ENCODE data around the gene OR4Q2. TPM values are rescaled to one million over a fixed set of nuclear protein-coding genes. Genes with fewer than 3 reads are reported as not detected.

OR4Q2 gene
- total RNA-seq, result not detected in 2 replicates

GRCh38 chr14:20001863-20002262, at the start of gene OR4Q2:
OR4Q2 (plus strand) TSS chr14:20002163.

GRCh38 chr14:19975291-19975690, 26.7 kb upstream of the OR4Q2 start, which contains the start of gene OR4K15:
OR4K15 (plus strand) TSS chr14:19975591; CDS start chr14:19975591, 0 bp downstream.

GRCh38 chr14:20019257-20019865, 17.4 kb downstream of the OR4Q2 start, which contains the start of gene OR4K14:
OR4K14 (minus strand) TSS chr14:20019307; CDS start chr14:20015193, 4,114 bp downstream.

GRCh38 chr14:20035938-20036337, 34.0 kb downstream of the OR4Q2 start, which contains the start of gene OR4K13:
OR4K13 (minus strand) TSS chr14:20036038; CDS start chr14:20034758, 1,280 bp downstream.

Other genes with a start within 250 kb of the OR4Q2 start
- 0.12 TPM in 1 of 2 replicates, not detected in the other for gene OR4M1, start 228.7 kb upstream of the OR4Q2 start, total RNA-seq
- not detected in 2 replicates for gene OR4N2, start 198.4 kb upstream of the OR4Q2 start, total RNA-seq
- not detected in 2 replicates for gene OR4K2, start 127.0 kb upstream of the OR4Q2 start, total RNA-seq
- gene OR4K5, start 81.6 kb upstream of the OR4Q2 start, total RNA-seq, result not detected in 2 replicates
- gene OR4K1, start 71.2 kb upstream of the OR4Q2 start, total RNA-seq, result 0.12 TPM in 1 of 2 replicates, not detected in the other
- not detected in 2 replicates for gene OR4K15, start 26.6 kb upstream of the OR4Q2 start, total RNA-seq
- not detected in 2 replicates for gene OR4K14, start 17.1 kb downstream of the OR4Q2 start, total RNA-seq
- gene OR4K13, start 33.9 kb downstream of the OR4Q2 start, total RNA-seq, result not detected in 2 replicates
- not detected in 2 replicates for gene OR4L1, start 57.9 kb downstream of the OR4Q2 start, total RNA-seq
- not detected in 2 replicates for gene OR4K17, start 108.6 kb downstream of the OR4Q2 start, total RNA-seq
- gene OR4N5, start 136.7 kb downstream of the OR4Q2 start, total RNA-seq, result not detected in 2 replicates
- not detected in 2 replicates for gene OR11G2, start 188.7 kb downstream of the OR4Q2 start, total RNA-seq
- gene OR11H6, start 221.5 kb downstream of the OR4Q2 start, total RNA-seq, result not detected in 2 replicates
- gene OR11H7, start 226.8 kb downstream of the OR4Q2 start, total RNA-seq, result not detected in 2 replicates
- gene OR11H4, start 237.1 kb downstream of the OR4Q2 start, total RNA-seq, result not detected in 2 replicates